ENCODE data around the gene LYST.

DNA sequence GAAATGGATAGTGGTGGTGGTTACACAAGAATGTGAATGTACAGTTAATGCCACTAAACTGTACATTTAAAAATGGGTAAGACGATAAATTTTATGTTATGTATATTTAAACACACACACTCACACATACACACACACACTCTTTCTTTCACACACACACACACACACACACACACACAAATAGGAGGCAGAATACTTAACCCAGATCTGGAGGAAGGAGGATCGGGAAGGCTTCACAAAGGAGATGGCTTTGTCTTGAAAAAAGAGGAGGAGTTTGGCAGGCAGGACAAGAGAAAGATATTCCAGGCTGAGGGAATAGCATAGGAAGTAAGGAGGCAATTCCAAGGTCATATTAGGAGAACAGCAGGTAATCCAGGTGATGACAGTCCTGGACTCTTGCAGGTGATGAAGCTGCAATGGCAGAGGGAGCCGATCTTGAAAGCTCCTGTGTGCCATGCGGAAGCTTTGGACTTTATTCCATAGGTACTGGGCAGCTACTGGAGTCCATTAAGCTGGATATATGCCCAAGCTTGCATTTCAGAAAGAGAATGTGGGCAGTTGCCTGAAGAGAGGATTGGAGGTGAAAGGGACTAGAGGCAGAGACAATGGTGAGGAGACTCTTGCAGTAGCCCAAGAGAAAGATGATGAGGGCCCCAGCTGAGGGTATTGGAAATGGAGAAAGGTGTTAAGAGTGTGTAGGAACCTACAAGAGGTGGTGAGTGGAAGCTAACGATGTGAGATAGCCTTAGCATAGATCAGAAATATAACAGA, 15.4 kb upstream of the LYST start:
- no peak for TF ChIP-seq TAF1 (IDR thresholded peaks at IDR 0.05; ENCODE audit: borderline replicate concordance, insufficient read depth, low read length)
- TF ChIP-seq, protein P1, sequence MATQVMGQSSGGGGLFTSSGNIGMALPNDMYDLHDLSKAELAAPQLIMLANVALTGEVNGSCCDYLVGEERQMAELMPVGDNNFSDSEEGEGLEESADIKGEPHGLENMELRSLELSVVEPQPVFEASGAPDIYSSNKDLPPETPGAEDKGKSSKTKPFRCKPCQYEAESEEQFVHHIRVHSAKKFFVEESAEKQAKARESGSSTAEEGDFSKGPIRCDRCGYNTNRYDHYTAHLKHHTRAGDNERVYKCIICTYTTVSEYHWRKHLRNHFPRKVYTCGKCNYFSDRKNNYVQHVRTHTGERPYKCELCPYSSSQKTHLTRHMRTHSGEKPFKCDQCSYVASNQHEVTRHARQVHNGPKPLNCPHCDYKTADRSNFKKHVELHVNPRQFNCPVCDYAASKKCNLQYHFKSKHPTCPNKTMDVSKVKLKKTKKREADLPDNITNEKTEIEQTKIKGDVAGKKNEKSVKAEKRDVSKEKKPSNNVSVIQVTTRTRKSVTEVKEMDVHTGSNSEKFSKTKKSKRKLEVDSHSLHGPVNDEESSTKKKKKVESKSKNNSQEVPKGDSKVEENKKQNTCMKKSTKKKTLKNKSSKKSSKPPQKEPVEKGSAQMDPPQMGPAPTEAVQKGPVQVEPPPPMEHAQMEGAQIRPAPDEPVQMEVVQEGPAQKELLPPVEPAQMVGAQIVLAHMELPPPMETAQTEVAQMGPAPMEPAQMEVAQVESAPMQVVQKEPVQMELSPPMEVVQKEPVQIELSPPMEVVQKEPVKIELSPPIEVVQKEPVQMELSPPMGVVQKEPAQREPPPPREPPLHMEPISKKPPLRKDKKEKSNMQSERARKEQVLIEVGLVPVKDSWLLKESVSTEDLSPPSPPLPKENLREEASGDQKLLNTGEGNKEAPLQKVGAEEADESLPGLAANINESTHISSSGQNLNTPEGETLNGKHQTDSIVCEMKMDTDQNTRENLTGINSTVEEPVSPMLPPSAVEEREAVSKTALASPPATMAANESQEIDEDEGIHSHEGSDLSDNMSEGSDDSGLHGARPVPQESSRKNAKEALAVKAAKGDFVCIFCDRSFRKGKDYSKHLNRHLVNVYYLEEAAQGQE (IDR thresholded peaks at IDR 0.05; ENCODE audit: insufficient read depth in 1 of 2, low read depth in 2 of 2, low read length in 2 of 2) = no peak
- no peak for TF ChIP-seq POLR2AphosphoS5 (IDR thresholded peaks at IDR 0.05; ENCODE audit: low read depth, low read length)
- no peak for TF ChIP-seq SIN3A (IDR thresholded peaks at IDR 0.05; ENCODE audit: borderline replicate concordance, insufficient read depth, low read length)
- TF ChIP-seq FOXP2 (optimal IDR thresholded peaks at IDR 0.05; ENCODE audit: borderline replicate concordance, extremely low read depth, extremely low read length, insufficient read depth) = no peak

Measured in PFSK-1 (cell line).